T-cell (primary cell): ENCODE data around the gene WASHC2A. TPM values are rescaled to one million over a fixed set of nuclear protein-coding genes. Genes with fewer than 3 reads are reported as not detected.
A peak's percentile ranks its signal among the peaks of the same experiment; 100 is the strongest.
"Not testable (repeated sequence)": the region's sequence is repeated elsewhere in the genome, so short reads cannot be mapped to it uniquely, and the experiment has no call there.

Experiments
- ATAC-seq, 4 experiments: fragments of 200-7000 bp in 3 of 4; fragments of 150-1000 bp in 1 of 4; cut with Tn5 transposase; replicated peaks in 1 of 4; 1 replicate in 3 of 4; 2 replicates in 1 of 4; pipeline ENCODE4 v1.10.0; 2021; ENCODE audit warnings: moderate library complexity in 3 of 4, mild to moderate bottlenecking in 2 of 4, moderate number of reproducible peaks in 1 of 4
- CTCF ChIA-PET, 2 donors: fragments of 300-600 bp; sonication (Branson Sonifier 250); formaldehyde crosslinking; loops; one replicate each; lab custom pipeline; 2022; ENCODE audit warnings: antibody characterized with exemption in 2 of 2; lab: Charles Lee
- POLR2A ChIA-PET, 2 donors: fragments of 300-600 bp; sonication (Branson Sonifier 250); formaldehyde crosslinking; loops; one replicate each; lab custom pipeline; 2022; ENCODE audit warnings: antibody characterized with exemption in 2 of 2; lab: Charles Lee
- DNase-seq, 35 experiments: peaks; one replicate each; pipeline versions ENCODE4 v3.0.0 to v3.0.0-alpha.2; 2013 to 2023
- H3K27ac ChIP-seq: one replicate; pipeline ENCODE4 v1.5.1; 2013; ENCODE audit warnings: low read length
- H3K27me3 ChIP-seq, 2 experiments: replicated peaks in 1 of 2; 1 replicate in 1 of 2; 2 replicates in 1 of 2; pipeline versions ENCODE4 v1.6.1 to v1.7.0; 2013; ENCODE audit warnings: low read length in 1 of 2, mixed read lengths in 1 of 2; ENCODE audit not compliant: control insufficient read depth in 2 of 2, insufficient read depth in 2 of 2; ENCODE audit errors: extremely low read depth in 1 of 2
- H3K36me3 ChIP-seq, 2 donors: 1 replicate in 1 of 2; 2 replicates in 1 of 2; pipeline versions ENCODE4 v1.6.1 to v1.7.0; 2013; ENCODE audit warnings: low read length in 1 of 2; ENCODE audit not compliant: control insufficient read depth in 2 of 2, insufficient read depth in 1 of 2; ENCODE audit errors: extremely low read depth in 1 of 2
- H3K4me1 ChIP-seq, 2 experiments: 1 replicate in 1 of 2; 2 replicates in 1 of 2; pipeline versions ENCODE4 v1.6.1 to v1.7.0; 2013; ENCODE audit warnings: low read length in 2 of 2, mixed read lengths in 1 of 2; ENCODE audit not compliant: insufficient read depth in 2 of 2, control insufficient read depth in 1 of 2; ENCODE audit errors: extremely low read depth in 1 of 2
- H3K4me3 ChIP-seq, 2 donors: 1 replicate in 1 of 2; 2 replicates in 1 of 2; pipeline versions ENCODE4 v1.5.1 to v1.7.0; 2013; ENCODE audit warnings: mild to moderate bottlenecking in 2 of 2, low read length in 1 of 2, moderate library complexity in 1 of 2; ENCODE audit not compliant: control insufficient read depth in 1 of 2; ENCODE audit errors: extremely low read depth in 1 of 2
- H3K9me3 ChIP-seq: 2 replicates; pipeline ENCODE4 v1.7.0; 2013
- H3K27ac Mint-ChIP-seq, 2 donors: one replicate each; pipeline ENCODE4 v1.8.0; 2020 to 2021; ENCODE audit warnings: mild to moderate bottlenecking in 2 of 2, mixed read lengths in 2 of 2
- H3K27me3 Mint-ChIP-seq, 2 donors: one replicate each; pipeline ENCODE4 v1.8.0; 2021 to 2022; ENCODE audit warnings: mixed read lengths in 2 of 2
- H3K36me3 Mint-ChIP-seq: one replicate; pipeline ENCODE4 v1.8.0; 2021; ENCODE audit warnings: mixed read lengths
- H3K4me1 Mint-ChIP-seq, 3 donors: one replicate each; pipeline ENCODE4 v1.8.0; 2020 to 2022; ENCODE audit warnings: mixed read lengths in 3 of 3, mild to moderate bottlenecking in 1 of 3
- H3K4me3 Mint-ChIP-seq, 3 donors: one replicate each; pipeline ENCODE4 v1.8.0; 2020 to 2022; ENCODE audit warnings: mild to moderate bottlenecking in 3 of 3, mixed read lengths in 3 of 3, moderate library complexity in 3 of 3
- H3K9me3 Mint-ChIP-seq, 3 donors: one replicate each; pipeline ENCODE4 v1.8.0; 2020 to 2022; ENCODE audit warnings: mixed read lengths in 3 of 3
- WGBS: methylation state at CpG from one replicate; pipeline ENCODE4 v1.1.5; 2013; ENCODE audit warnings: missing lambda C conversion rate; ENCODE audit not compliant: insufficient coverage; 5-methylcytosine and 5-hydroxymethylcytosine counted together
- total RNA-seq, 35 experiments: library from RNA in 6 of 35; stranded (reverse) in 6 of 35; fragments of 120-200 nt in 1 of 35; gene quantifications; one replicate each; pipeline versions ENCODE4 v1.2.1 to v1.2.4 and lab custom pipeline; 2013 to 2026

Gene WASHC2A, protein sequence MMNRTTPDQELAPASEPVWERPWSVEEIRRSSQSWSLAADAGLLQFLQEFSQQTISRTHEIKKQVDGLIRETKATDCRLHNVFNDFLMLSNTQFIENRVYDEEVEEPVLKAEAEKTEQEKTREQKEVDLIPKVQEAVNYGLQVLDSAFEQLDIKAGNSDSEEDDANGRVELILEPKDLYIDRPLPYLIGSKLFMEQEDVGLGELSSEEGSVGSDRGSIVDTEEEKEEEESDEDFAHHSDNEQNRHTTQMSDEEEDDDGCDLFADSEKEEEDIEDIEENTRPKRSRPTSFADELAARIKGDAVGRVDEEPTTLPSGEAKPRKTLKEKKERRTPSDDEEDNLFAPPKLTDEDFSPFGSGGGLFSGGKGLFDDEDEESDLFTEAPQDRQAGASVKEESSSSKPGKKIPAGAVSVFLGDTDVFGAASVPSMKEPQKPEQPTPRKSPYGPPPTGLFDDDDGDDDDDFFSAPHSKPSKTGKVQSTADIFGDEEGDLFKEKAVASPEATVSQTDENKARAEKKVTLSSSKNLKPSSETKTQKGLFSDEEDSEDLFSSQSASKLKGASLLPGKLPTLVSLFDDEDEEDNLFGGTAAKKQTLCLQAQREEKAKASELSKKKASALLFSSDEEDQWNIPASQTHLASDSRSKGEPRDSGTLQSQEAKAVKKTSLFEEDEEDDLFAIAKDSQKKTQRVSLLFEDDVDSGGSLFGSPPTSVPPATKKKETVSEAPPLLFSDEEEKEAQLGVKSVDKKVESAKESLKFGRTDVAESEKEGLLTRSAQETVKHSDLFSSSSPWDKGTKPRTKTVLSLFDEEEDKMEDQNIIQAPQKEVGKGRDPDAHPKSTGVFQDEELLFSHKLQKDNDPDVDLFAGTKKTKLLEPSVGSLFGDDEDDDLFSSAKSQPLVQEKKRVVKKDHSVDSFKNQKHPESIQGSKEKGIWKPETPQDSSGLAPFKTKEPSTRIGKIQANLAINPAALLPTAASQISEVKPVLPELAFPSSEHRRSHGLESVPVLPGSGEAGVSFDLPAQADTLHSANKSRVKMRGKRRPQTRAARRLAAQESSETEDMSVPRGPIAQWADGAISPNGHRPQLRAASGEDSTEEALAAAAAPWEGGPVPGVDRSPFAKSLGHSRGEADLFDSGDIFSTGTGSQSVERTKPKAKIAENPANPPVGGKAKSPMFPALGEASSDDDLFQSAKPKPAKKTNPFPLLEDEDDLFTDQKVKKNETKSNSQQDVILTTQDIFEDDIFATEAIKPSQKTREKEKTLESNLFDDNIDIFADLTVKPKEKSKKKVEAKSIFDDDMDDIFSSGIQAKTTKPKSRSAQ (N-terminal part only)
- 10 to 100 TPM; 46.2 to 62.6 (median 55.3) TPM for total RNA-seq
- total RNA-seq (2013): 49.4 TPM
- 31.1 to 103 (median 71.5) reads per million in 29 experiments for total RNA-seq (lab: John Stamatoyannopoulos, UW)

DNA sequence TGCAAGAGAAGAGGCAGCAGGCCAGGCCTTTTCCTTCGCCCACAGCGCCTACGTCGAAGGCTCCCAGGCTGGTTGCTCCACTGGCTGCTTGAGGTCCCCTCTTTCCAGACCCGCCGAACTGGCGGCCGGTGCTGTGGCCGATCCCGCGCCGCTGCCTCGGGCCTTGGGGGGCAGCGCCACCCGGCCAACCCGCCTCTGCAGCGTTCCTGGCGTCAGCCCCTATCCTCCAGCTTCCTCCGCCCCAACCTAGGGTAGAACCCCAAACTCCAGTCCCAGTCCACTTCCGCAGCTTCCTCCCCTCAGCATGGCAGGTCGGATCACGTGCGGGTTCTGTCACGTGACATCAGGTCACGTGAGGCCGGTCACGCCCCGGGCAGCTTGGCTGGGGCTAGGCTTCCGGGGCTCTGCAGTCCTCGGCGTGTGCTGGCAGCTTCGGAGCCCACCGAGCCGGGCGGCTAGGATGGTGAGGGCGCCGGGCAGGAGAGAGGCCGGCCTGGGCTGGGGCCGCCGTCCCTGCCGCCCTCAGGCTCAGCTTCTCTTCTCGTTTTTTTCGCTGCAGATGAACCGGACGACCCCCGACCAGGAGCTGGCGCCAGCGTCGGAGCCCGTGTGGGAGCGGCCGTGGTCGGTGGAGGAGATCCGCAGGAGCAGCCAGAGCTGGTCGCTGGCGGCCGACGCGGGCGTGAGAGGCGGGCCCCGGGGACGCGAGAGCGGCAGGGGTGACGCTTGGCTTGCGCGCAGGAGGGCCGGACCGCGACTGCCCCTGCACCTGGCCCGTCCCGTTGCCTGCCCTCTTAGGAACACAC, at the start of gene WASHC2A:
Gene WASHC2A (plus strand): TSS at position 409 of the 806 bp plus-strand sequence. CDS start 52 bp downstream, at position 461.
- Mint-ChIP-seq H3K27ac (peak within 1 kb of the TSS; percentile 72 to 79), H3K4me1 (peaks cover 7 to 14% (median 14%) of the 10 kb centered on the region in 3 donors), H3K4me3 (peak within 1 kb of the TSS; percentile 73 to 78 (median 77))
- H3K36me3 ChIP-seq, H3K9me3 ChIP-seq, POLR2A ChIA-PET, H3K9me3 Mint-ChIP-seq, H3K36me3 Mint-ChIP-seq, H3K27me3 Mint-ChIP-seq, H3K4me1 ChIP-seq, H3K27ac ChIP-seq, CTCF ChIA-PET, H3K27me3 ChIP-seq: not testable (repeated sequence)
- ATAC-seq (peak; percentile 90 to 95 (median 92)), DNase-seq (peak; percentile 52 to 96 (median 90))
- WGBS: under 1% methylated on average over 34 of the region's 73 CpGs
- H3K4me3 ChIP-seq: peak within 1 kb of the TSS; percentile 44 to 53

DNA sequence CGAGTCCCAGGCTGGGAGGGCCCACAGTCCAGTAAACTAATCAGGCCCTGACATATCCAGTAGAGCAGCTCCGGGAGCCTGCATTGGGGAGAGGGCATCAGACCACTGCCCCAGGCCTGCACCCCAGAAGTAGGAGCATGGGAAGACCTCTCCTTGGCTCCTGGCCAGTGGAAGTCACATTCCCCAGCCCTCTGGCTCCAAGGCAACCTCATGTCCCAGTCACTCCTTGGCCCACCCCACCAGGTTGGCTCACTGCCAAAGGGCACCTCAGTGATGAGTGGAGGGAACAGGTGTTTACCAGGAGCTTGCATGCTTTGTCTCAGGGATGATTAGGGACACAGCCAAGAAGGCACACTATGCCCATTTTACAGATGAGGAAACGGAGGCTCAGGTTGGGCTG, 48.5 kb upstream of the WASHC2A start:
- H3K4me3 ChIP-seq, H3K36me3 ChIP-seq, H3K4me1 ChIP-seq, H3K4me3 Mint-ChIP-seq, CTCF ChIA-PET, H3K27me3 ChIP-seq, H3K36me3 Mint-ChIP-seq, POLR2A ChIA-PET, H3K27ac Mint-ChIP-seq, H3K9me3 ChIP-seq, H3K9me3 Mint-ChIP-seq, H3K27me3 Mint-ChIP-seq, ATAC-seq, H3K27ac ChIP-seq, DNase-seq, H3K4me1 Mint-ChIP-seq: not testable (repeated sequence)
- WGBS: 85% methylated on average over 3 of the region's 3 CpGs

DNA sequence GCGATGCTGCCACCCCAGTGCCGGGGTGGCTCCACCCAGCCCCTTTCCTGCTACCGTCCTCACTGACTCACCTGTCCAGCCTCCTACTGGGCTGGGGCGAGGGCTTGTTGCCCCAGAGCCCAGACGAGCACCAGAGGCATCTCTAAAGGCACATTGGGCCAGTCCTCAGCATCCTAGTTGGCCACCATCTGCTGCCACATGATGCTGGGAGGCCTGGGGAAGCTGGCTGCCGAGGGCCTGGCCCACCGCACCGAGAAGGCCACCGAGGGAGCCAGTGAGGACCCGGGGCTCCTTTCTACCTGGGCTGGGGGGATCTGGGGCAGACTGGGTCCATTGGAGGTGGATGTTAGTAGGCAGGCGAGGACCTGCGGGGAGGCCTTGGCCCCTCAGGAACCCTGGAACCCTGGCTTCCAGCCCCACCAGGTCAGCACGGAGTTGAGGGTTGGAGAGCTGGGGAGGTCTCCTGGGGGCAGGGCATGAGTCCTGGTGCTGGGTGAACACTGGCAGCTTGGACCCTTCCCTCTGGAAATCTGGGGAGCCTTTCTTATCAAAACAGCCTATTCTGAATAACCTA, 47.2 kb upstream of the WASHC2A start:
- H3K36me3 ChIP-seq, H3K36me3 Mint-ChIP-seq, POLR2A ChIA-PET, H3K27me3 Mint-ChIP-seq, H3K9me3 Mint-ChIP-seq, DNase-seq, H3K4me3 Mint-ChIP-seq, CTCF ChIA-PET, H3K9me3 ChIP-seq, H3K27ac Mint-ChIP-seq, H3K4me1 ChIP-seq, H3K27me3 ChIP-seq, H3K4me1 Mint-ChIP-seq, H3K27ac ChIP-seq, ATAC-seq, H3K4me3 ChIP-seq: not testable (repeated sequence)
- WGBS: 72% methylated on average over 4 of the region's 13 CpGs

DNA sequence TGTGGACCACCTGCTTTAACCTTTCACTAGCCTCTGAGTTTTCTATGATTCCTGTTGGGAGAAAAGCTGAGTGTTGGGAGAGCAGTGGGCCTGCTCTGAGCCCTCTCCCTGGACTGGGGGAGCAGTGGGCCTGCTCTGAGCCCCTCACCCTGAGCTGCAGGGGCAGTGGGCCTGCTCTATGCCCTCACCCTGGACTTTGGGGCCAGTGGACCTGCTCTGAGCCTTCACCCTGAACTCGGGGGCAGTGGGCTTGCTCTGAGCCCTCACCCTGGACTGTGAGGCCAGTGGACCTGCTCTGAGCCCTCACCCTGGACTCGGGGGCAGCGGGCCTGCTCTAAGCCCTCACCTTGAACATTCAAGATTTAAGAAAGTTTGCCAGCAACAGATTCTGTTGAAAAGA, 46.1 kb upstream of the WASHC2A start:
- ChIA-PET POLR2A (interaction anchor here in 1 of 2 donors (0.5 kb wide), 1 partner anchor 127 kb away, joined by 4 read pairs; no protein-coding TSS in a partner anchor), CTCF (no interaction called here)
- Histone ChIP-seq H3K9me3 (no peaks in the 10 kb centered on the region), H3K27ac (no peak overlapping the region), H3K4me3 (no peak overlapping the region), H3K4me1 (no peaks in the 10 kb centered on the region), H3K36me3 (no peaks in the 10 kb centered on the region), H3K27me3 (peaks cover 2 to 20% of the 10 kb centered on the region in 2 experiments)
- DNase-seq: no peak
- no peaks in the 10 kb centered on the region for H3K9me3 Mint-ChIP-seq
- H3K27me3 Mint-ChIP-seq: peaks cover 12 to 20% of the 10 kb centered on the region in 2 donors
- no peaks in the 10 kb centered on the region for H3K4me1 Mint-ChIP-seq
- peaks cover 4% of the 10 kb centered on the region for H3K36me3 Mint-ChIP-seq
- 70% methylated on average over 3 of the region's 3 CpGs for WGBS
- H3K4me3 Mint-ChIP-seq: no peak overlapping the region
- ATAC-seq: no peak
- H3K27ac Mint-ChIP-seq: no peak overlapping the region

DNA sequence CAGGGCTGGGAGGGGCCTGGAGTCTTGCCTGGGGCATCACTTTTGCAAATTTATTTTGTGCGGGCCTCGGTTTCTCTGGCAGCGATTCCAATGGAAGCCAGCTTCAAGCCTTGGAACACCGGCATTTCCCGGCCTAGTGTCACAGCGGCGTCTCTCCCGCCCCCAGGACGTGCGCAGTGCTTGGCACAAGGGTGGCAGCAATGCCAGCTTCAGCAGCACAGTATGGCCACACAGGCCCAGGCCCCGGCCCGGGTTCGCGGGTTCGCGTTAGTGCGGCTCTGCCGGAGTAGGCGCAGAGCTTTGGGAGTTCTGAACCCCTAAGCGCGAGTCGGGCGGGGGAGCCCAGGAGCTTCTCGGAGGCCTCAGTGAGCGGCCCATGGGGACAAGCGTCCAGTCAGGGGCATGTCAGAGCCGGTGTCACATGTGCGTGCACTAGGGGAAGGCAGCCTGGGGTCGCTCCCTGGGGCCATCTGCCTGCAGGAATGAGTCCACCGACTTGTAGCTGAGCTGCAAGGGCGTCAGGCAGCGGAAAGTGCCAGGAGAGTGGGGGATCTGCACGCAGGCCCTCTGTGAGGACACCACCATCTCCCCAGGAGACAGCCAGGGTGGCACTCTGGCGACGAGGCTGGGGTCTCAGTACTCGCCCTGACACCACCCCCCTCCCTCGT, 42.9 kb upstream of the WASHC2A start:
- H3K27ac Mint-ChIP-seq, H3K4me1 Mint-ChIP-seq, DNase-seq, H3K4me3 Mint-ChIP-seq, H3K4me3 ChIP-seq, ATAC-seq, H3K4me1 ChIP-seq, H3K36me3 ChIP-seq, H3K9me3 ChIP-seq, H3K27ac ChIP-seq, H3K36me3 Mint-ChIP-seq, H3K9me3 Mint-ChIP-seq, POLR2A ChIA-PET, CTCF ChIA-PET: not testable (repeated sequence)
- WGBS: 17% methylated on average over 24 of the region's 37 CpGs
- peaks cover 22 to 30% of the 10 kb centered on the region in 2 donors for H3K27me3 Mint-ChIP-seq
- H3K27me3 ChIP-seq: peaks cover 4 to 28% of the 10 kb centered on the region in 2 experiments
